ENCODE measurements around the gene SLC44A1.

SLC44A1 gene

GRCh38 chr9:105391288-105391687 lies 146.8 kb downstream of the SLC44A1 start:
- H3K79me2 ChIP-seq (ENCODE audit: insufficient read depth, low read depth), result no peaks in the 10 kb centered on the region
- no peak for TF ChIP-seq CTCF (conservative IDR thresholded peaks at IDR 0.05; ENCODE audit: low read depth, low read length)
- no peak overlapping the region for H3K9ac ChIP-seq
- H3K4me3 ChIP-seq (IDR thresholded peaks at IDR 0.05; ENCODE audit: insufficient read depth, low read depth, low read length), result no peak overlapping the region
- no peaks in the 10 kb centered on the region for H3K36me3 ChIP-seq (ENCODE audit: insufficient read depth)
- H3K27ac ChIP-seq, result no peak overlapping the region
- no peaks in the 10 kb centered on the region for H3K27me3 ChIP-seq (ENCODE audit: insufficient read depth, low read depth)
- no peak overlapping the region for H3K4me2 ChIP-seq
- no peak overlapping the region for H2AFZ ChIP-seq (ENCODE audit: low read depth)
- no peaks in the 10 kb centered on the region for H3K4me1 ChIP-seq (ENCODE audit: low read depth, poor library complexity, severe bottlenecking)
- no peaks in the 10 kb centered on the region for H4K20me1 ChIP-seq (ENCODE audit: insufficient read depth)

DNA sequence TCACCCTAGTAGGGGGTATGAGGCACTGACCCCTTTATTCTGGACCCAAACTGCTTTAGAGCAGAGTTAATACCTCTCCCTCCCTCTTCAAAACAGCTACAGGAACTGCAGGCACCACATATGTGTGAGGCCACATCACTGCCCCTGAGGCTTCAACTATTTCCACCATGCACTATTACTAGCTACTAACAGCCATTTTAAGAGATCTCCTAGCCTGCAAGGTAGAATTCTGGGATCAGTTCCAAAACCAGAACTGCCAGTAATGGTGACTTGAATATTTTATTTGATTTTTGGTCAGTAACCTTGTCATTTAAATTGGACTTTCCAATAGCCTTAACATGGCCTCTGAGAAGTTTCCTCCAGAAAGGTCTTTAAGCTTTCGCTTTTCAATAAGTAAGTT lies 148.1 kb downstream of the SLC44A1 start:
- no peak overlapping the region for H3K27ac ChIP-seq
- no peak overlapping the region for H3K9ac ChIP-seq
- H3K27me3 ChIP-seq (ENCODE audit: insufficient read depth, low read depth), result no peaks in the 10 kb centered on the region
- no peak overlapping the region for H3K4me2 ChIP-seq
- H4K20me1 ChIP-seq (ENCODE audit: insufficient read depth), result no peaks in the 10 kb centered on the region
- H2AFZ ChIP-seq (ENCODE audit: low read depth), result no peak overlapping the region
- no peaks in the 10 kb centered on the region for H3K4me1 ChIP-seq (ENCODE audit: low read depth, poor library complexity, severe bottlenecking)
- no peak overlapping the region for H3K4me3 ChIP-seq (IDR thresholded peaks at IDR 0.05; ENCODE audit: insufficient read depth, low read depth, low read length)
- no peaks in the 10 kb centered on the region for H3K36me3 ChIP-seq (ENCODE audit: insufficient read depth)
- TF ChIP-seq CTCF (conservative IDR thresholded peaks at IDR 0.05; ENCODE audit: low read depth, low read length), result no peak
- no peaks in the 10 kb centered on the region for H3K79me2 ChIP-seq (ENCODE audit: insufficient read depth, low read depth)

GRCh38 chr9:105393576-105394344 lies 149.3 kb downstream of the SLC44A1 start:
- H3K27ac ChIP-seq, result no peak overlapping the region
- TF ChIP-seq CTCF (conservative IDR thresholded peaks at IDR 0.05; ENCODE audit: low read depth, low read length), result no peak
- H3K4me1 ChIP-seq (ENCODE audit: low read depth, poor library complexity, severe bottlenecking), result no peaks in the 10 kb centered on the region
- no peaks in the 10 kb centered on the region for H3K79me2 ChIP-seq (ENCODE audit: insufficient read depth, low read depth)
- H3K36me3 ChIP-seq (ENCODE audit: insufficient read depth), result no peaks in the 10 kb centered on the region
- H4K20me1 ChIP-seq (ENCODE audit: insufficient read depth), result no peaks in the 10 kb centered on the region
- no peaks in the 10 kb centered on the region for H3K27me3 ChIP-seq (ENCODE audit: insufficient read depth, low read depth)
- H3K4me3 ChIP-seq (IDR thresholded peaks at IDR 0.05; ENCODE audit: insufficient read depth, low read depth, low read length), result no peak overlapping the region
- no peak overlapping the region for H3K9ac ChIP-seq
- H2AFZ ChIP-seq (ENCODE audit: low read depth), result no peak overlapping the region
- no peak overlapping the region for H3K4me2 ChIP-seq

- Histone ChIP-seq H3K4me1 (ENCODE audit: low read depth, poor library complexity, severe bottlenecking) (no peaks in the 10 kb centered on the region), H3K4me2 (no peak overlapping the region), H3K9ac (no peak overlapping the region), H3K27me3 (ENCODE audit: insufficient read depth, low read depth) (no peaks in the 10 kb centered on the region), H3K4me3 (IDR thresholded peaks at IDR 0.05; ENCODE audit: insufficient read depth, low read depth, low read length) (no peak overlapping the region), H3K36me3 (ENCODE audit: insufficient read depth) (no peaks in the 10 kb centered on the region), H3K27ac (no peak overlapping the region), H2AFZ (ENCODE audit: low read depth) (no peak overlapping the region), H3K79me2 (ENCODE audit: insufficient read depth, low read depth) (no peaks in the 10 kb centered on the region), H4K20me1 (ENCODE audit: insufficient read depth) (no peaks in the 10 kb centered on the region)
- no peak for TF ChIP-seq CTCF (conservative IDR thresholded peaks at IDR 0.05; ENCODE audit: low read depth, low read length)
Observed at GRCh38 chr9:105396441-105396840, 152.0 kb downstream of the SLC44A1 start.
